OCI-LY1 (cell line): Measurements from ENCODE around the gene ZNF146.
"Not testable (repeated sequence)": the region's sequence is repeated elsewhere in the genome, so short reads cannot be mapped to it uniquely, and the experiment has no call there.

ENCODE experiments used
- EZH2 ChIP-seq: fragments of 200-600 bp; sonication (generic), shearing (Covaris generic); IDR thresholded peaks from 2 replicates; pipeline ENCODE4 v1.8.0; 2017; ENCODE audit warnings: borderline replicate concordance, mixed run types, mild to moderate bottlenecking, antibody characterized with exemption, low read length, moderate library complexity, mixed read lengths
- TF ChIP-seq, protein P1 (sequence below): fragments of 200-600 bp; sonication (generic), shearing (Covaris generic); IDR thresholded peaks from 2 replicates; pipeline ENCODE4 v1.5.1; 2017; ENCODE audit warnings: mild to moderate bottlenecking, antibody characterized with exemption, low read length, moderate library complexity, mixed read lengths

GRCh38 chr19:36268081-36268480, 53.2 kb downstream of the ZNF146 start:
- TF ChIP-seq, protein P1, sequence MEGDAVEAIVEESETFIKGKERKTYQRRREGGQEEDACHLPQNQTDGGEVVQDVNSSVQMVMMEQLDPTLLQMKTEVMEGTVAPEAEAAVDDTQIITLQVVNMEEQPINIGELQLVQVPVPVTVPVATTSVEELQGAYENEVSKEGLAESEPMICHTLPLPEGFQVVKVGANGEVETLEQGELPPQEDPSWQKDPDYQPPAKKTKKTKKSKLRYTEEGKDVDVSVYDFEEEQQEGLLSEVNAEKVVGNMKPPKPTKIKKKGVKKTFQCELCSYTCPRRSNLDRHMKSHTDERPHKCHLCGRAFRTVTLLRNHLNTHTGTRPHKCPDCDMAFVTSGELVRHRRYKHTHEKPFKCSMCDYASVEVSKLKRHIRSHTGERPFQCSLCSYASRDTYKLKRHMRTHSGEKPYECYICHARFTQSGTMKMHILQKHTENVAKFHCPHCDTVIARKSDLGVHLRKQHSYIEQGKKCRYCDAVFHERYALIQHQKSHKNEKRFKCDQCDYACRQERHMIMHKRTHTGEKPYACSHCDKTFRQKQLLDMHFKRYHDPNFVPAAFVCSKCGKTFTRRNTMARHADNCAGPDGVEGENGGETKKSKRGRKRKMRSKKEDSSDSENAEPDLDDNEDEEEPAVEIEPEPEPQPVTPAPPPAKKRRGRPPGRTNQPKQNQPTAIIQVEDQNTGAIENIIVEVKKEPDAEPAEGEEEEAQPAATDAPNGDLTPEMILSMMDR: not testable (repeated sequence)
- not testable (repeated sequence) for TF ChIP-seq EZH2
